ENCODE results near the gene ARPC5L.

The ARPC5L gene

DNA sequence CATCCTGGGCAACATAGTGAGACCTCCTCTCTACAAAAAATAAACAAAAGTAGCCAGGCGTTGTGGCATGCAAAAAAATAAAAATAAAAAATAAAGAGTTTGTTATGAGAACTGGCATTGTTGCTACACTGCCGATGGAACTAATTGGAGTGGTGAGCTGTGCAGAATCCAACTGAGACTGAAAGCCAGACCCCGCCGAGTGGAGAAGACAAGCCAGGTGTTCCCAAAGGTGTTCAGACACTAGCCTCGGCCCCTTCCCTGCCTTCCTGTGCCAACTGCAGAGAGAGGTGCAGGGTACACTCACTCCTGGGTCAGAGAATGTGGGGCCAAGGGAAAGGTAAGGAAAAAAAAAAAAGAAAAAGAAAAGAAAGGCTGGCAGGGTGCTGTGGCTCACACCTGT, 46.3 kb upstream of the ARPC5L start:
- Histone ChIP-seq H3K27me3 (no peaks in the 10 kb centered on the region), H3K4me3 (ENCODE audit: low read depth in 1 of 2, low read length in 1 of 2) (no peak overlapping the region), H3K4me1 (ENCODE audit: control insufficient read depth in 1 of 2, insufficient read depth in 1 of 2, low read depth in 1 of 2, low read length in 1 of 2) (no peaks in the 10 kb centered on the region), H3K9me3 (no peaks in the 10 kb centered on the region), H3K36me3 (no peaks in the 10 kb centered on the region), H3K27ac (no peak overlapping the region)
- TF ChIP-seq, protein P1, sequence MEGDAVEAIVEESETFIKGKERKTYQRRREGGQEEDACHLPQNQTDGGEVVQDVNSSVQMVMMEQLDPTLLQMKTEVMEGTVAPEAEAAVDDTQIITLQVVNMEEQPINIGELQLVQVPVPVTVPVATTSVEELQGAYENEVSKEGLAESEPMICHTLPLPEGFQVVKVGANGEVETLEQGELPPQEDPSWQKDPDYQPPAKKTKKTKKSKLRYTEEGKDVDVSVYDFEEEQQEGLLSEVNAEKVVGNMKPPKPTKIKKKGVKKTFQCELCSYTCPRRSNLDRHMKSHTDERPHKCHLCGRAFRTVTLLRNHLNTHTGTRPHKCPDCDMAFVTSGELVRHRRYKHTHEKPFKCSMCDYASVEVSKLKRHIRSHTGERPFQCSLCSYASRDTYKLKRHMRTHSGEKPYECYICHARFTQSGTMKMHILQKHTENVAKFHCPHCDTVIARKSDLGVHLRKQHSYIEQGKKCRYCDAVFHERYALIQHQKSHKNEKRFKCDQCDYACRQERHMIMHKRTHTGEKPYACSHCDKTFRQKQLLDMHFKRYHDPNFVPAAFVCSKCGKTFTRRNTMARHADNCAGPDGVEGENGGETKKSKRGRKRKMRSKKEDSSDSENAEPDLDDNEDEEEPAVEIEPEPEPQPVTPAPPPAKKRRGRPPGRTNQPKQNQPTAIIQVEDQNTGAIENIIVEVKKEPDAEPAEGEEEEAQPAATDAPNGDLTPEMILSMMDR (IDR thresholded peaks at IDR 0.05), result no peak

DNA sequence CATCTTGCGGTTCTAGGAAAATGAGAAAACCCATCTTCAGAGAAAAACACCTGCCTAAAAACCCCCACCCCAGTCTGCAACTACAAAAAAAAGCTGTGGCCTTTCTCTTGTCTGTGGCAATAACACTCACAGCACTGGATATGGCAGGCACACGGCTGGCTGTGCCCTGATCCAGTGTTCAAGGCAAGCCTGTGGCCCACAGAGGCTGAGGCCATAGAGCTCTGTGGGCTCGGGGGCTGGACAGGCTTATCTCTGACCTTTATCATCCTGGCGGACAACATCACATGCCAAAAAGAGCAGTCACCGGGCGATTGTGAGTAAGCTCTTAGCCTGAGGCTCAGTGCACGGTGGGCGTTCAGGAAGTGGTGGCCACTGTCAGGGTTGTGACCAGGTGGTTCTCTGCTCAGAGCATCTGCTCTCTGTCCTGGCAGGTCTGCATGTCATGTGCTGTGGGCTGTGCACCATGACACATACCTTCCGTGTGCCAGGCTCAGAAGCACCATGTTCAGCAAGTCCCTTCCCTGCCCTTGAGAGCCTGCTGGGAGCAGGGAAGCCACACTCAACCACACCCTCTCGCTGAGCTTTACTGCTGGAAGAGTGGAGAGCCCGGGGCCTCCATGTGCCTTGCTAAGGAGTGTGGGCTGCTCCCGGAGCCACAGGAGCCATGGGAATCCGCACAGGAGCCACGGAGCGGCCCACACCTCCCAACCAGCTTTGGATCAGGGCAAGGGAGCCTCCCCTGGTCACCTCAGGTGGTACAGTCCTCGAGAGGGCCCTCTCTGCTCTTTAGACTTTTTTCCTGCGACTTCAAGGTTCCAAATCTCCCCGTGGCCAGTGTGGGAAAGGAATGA, 43.3 kb upstream of the ARPC5L start:
- Histone ChIP-seq H3K36me3 (no peaks in the 10 kb centered on the region), H3K4me1 (ENCODE audit: control insufficient read depth in 1 of 2, insufficient read depth in 1 of 2, low read depth in 1 of 2, low read length in 1 of 2) (no peaks in the 10 kb centered on the region), H3K27me3 (no peaks in the 10 kb centered on the region), H3K4me3 (ENCODE audit: low read depth in 1 of 2, low read length in 1 of 2) (no peak overlapping the region), H3K27ac (no peak overlapping the region), H3K9me3 (no peaks in the 10 kb centered on the region)
- TF ChIP-seq, protein P1 (IDR thresholded peaks at IDR 0.05), result no peak

DNA sequence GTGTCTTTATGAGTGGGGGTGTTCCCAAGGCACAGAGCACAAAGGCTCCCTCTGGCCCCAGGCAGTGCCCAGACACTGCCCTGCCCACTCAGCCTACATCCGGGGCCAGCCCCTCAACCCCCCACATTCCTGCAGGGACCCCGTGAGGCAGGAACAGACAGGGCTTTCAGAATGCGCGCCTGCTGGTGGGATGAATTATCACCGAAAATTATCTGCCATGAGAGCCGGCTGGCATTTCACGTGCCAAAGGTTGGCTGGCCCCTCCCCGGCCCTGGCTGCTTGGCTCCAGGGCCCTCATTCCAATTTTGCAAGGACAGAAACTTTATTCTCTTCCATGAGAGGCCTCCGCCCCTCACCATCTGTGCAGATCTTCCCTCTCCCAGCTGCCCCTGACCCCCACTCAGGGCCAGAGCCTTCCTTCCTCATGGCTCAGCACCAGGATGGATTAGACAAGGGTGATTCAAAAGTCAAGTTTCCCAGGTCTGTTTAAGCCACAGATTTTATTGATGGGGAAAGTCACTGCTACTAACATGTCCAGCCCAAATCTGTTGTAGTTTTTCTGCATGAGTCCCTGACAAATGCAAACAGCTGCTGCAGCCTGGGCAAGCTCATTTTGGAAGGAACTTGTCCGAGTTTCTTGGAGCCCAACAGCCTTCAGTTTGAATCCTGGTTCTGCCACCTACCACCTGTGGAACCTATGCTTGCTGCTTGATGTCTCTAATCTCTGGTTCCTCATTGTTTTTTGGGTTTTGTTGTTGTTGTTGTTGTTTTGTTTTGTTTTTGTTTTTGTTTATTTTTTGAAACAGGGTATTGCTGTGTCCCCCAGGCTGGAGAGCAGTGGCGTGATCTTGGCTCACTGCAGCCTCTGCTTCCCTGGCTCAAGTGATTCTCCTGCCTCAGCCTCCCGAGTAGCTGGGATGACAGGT, 41.0 kb upstream of the ARPC5L start:
- Histone ChIP-seq H3K4me3 (ENCODE audit: low read depth in 1 of 2, low read length in 1 of 2) (no peak overlapping the region), H3K36me3 (no peaks in the 10 kb centered on the region), H3K27me3 (no peaks in the 10 kb centered on the region), H3K4me1 (ENCODE audit: control insufficient read depth in 1 of 2, insufficient read depth in 1 of 2, low read depth in 1 of 2, low read length in 1 of 2) (no peaks in the 10 kb centered on the region), H3K9me3 (no peaks in the 10 kb centered on the region), H3K27ac (no peak overlapping the region)
- TF ChIP-seq, protein P1 (IDR thresholded peaks at IDR 0.05), result no peak

DNA sequence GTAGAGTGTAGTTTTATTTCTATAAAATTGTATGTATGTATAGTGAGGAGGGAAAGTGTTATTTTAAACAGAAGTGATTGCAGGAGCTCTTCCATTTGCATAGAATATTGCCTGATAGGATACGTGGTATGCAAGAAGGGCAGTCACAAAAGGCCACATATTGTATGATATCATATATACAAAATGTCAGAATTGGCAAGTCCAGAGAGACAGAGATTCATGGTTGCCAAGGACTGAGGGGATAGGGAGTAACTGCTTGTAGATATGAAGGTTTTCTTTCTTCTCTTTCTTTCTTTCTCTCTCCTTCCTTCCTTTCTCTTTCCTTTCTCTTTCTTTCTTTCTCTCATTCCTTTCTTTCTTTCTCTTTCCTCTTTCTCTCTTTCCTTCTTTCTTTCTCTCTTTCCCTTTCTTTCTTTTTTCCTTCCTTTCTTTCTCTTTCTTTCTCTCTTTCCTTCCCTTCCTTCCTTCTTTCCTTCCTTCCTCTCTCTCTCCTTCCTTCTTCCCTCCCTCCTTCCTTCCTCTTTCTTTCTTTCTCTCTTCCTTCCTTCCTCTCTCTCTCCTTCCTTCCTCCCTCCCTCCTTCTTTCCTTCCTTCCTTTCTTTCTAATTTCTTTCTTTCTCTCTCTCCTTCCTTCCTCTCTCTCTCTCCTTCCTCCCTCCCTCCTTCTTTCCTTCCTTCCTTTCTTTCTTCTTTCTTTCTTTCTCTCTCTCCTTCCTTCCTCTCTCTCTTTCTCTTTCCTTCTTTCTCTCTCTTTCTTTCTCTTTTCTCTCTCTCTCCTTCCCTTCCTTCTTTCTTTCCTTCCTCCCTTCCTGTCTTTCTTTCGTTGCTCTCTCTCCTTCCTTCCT, 33.2 kb upstream of the ARPC5L start:
- H3K27ac ChIP-seq, result no peak overlapping the region
- no peak overlapping the region for H3K4me3 ChIP-seq (ENCODE audit: low read depth in 1 of 2, low read length in 1 of 2)
- H3K36me3 ChIP-seq, result no peaks in the 10 kb centered on the region
- H3K4me1 ChIP-seq (ENCODE audit: control insufficient read depth in 1 of 2, insufficient read depth in 1 of 2, low read depth in 1 of 2, low read length in 1 of 2), result peaks cover 0 to 4% of the 10 kb centered on the region in 2 experiments
- H3K27me3 ChIP-seq, result no peaks in the 10 kb centered on the region
- no peaks in the 10 kb centered on the region for H3K9me3 ChIP-seq
- TF ChIP-seq, protein P1 (IDR thresholded peaks at IDR 0.05), result no peak

DNA sequence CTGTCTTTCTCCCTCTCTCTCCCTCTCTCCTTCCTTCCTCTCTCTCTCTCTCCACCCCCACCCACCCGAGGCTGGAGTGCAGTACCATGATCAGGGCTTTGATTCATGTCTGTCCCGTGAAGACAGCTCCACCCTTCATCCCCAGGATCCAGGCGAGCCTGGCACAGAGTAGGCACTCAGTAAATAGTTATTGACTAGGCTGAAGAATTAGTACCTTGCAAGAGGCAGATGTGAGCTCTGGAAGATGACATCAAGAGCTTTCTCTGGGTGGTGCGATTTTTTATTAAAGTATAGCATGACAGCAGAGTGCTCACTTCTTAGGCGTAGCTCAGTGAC, 32.6 kb upstream of the ARPC5L start:
- Histone ChIP-seq H3K4me1 (ENCODE audit: control insufficient read depth in 1 of 2, insufficient read depth in 1 of 2, low read depth in 1 of 2, low read length in 1 of 2) (peaks cover 0 to 4% of the 10 kb centered on the region in 2 experiments), H3K4me3 (ENCODE audit: low read depth in 1 of 2, low read length in 1 of 2) (no peak overlapping the region), H3K36me3 (no peaks in the 10 kb centered on the region), H3K27ac (no peak overlapping the region), H3K9me3 (no peaks in the 10 kb centered on the region), H3K27me3 (no peaks in the 10 kb centered on the region)
- TF ChIP-seq, protein P1 (IDR thresholded peaks at IDR 0.05), result no peak

Data from neutrophil (primary cell).